WTC11 (cell line): Measurements from ENCODE around the gene SGK2. TPM values are rescaled to one million over a fixed set of nuclear protein-coding genes. Genes with fewer than 3 reads are reported as not detected.

Source experiments
- ATAC-seq: fragments of 200-7000 bp; cut with Tn5 transposase; 2 replicates; pipeline ENCODE4 v1.10.0; 2021; ENCODE audit warnings: mild to moderate bottlenecking, moderate library complexity
- CTCF ChIA-PET: fragments of 300-600 bp; sonication (Branson Sonifier 250); formaldehyde crosslinking; loops from one replicate; lab custom pipeline; 2021; ENCODE audit warnings: antibody characterized with exemption; lab: Charles Lee
- POLR2A ChIA-PET: fragments of 350-600 bp; sonication (Branson Sonifier 250); formaldehyde crosslinking; loops from one replicate; lab custom pipeline; 2021; ENCODE audit warnings: antibody characterized with exemption; lab: Charles Lee
- DNase-seq: peaks from one replicate; pipeline ENCODE4 v3.0.0; 2021; ENCODE audit warnings: low spot score
- H3K27ac Mint-ChIP-seq: 2 replicates; pipeline ENCODE4 v1.8.0; 2021; ENCODE audit warnings: mixed read lengths
- H3K27me3 Mint-ChIP-seq: 2 replicates; pipeline ENCODE4 v1.8.0; 2021; ENCODE audit warnings: low read depth, mild to moderate bottlenecking, moderate library complexity, mixed read lengths
- H3K36me3 Mint-ChIP-seq: 2 replicates; pipeline ENCODE4 v1.8.0; 2021; ENCODE audit warnings: mixed read lengths
- H3K4me1 Mint-ChIP-seq: 2 replicates; pipeline ENCODE4 v1.8.0; 2022; ENCODE audit warnings: mixed read lengths
- H3K4me3 Mint-ChIP-seq: 2 replicates; pipeline ENCODE4 v1.8.0; 2021; ENCODE audit warnings: mild to moderate bottlenecking, moderate library complexity, mixed read lengths
- H3K9me3 Mint-ChIP-seq: 2 replicates; pipeline ENCODE4 v1.8.0; 2021; ENCODE audit warnings: mixed read lengths
- AR ChIP-seq: fragments of 250-450 bp; sonication (Bioruptor Pico); IDR thresholded peaks from 2 replicates; pipeline ENCODE4 v1.9.0; 2021; ENCODE audit warnings: mild to moderate bottlenecking
- ARID4B ChIP-seq: sonication (generic); formaldehyde crosslinking; IDR thresholded peaks from 2 replicates; pipeline ENCODE4 v1.8.0; 2023; ENCODE audit warnings: missing genetic modification reagents, mild to moderate bottlenecking, borderline replicate concordance
- ATF2 ChIP-seq: sonication (generic); formaldehyde crosslinking; IDR thresholded peaks from 2 replicates; pipeline ENCODE4 v1.8.1; 2022; ENCODE audit warnings: low read depth, missing genetic modification reagents, borderline replicate concordance
- CTCF ChIP-seq: fragments of 200-600 bp; IDR thresholded peaks from 2 replicates; pipeline ENCODE4 v1.8.0; 2022; ENCODE audit warnings: antibody characterized with exemption
- ESRRA ChIP-seq: sonication (generic); formaldehyde crosslinking; IDR thresholded peaks from 2 replicates; pipeline ENCODE4 v1.8.1; 2022; ENCODE audit warnings: mild to moderate bottlenecking, missing genetic modification reagents, borderline replicate concordance
- FOXJ3 ChIP-seq: sonication (generic); formaldehyde crosslinking; IDR thresholded peaks from 2 replicates; pipeline ENCODE4 v1.9.0; 2021; ENCODE audit warnings: missing genetic modification reagents, mild to moderate bottlenecking, borderline replicate concordance
- FOXP4 ChIP-seq: sonication (generic); formaldehyde crosslinking; IDR thresholded peaks from 2 replicates; pipeline ENCODE4 v1.8.0; 2022; ENCODE audit warnings: mild to moderate bottlenecking, missing genetic modification reagents
- GABPB1 ChIP-seq: sonication (generic); formaldehyde crosslinking; IDR thresholded peaks from 2 replicates; pipeline ENCODE4 v1.8.1; 2023; ENCODE audit warnings: mild to moderate bottlenecking, missing genetic modification reagents
- GRHL2 ChIP-seq: fragments of 250-450 bp; sonication (Bioruptor Pico); IDR thresholded peaks from 2 replicates; pipeline ENCODE4 v1.8.0; 2022; ENCODE audit warnings: mild to moderate bottlenecking, moderate library complexity; ENCODE audit not compliant: insufficient replicate concordance, severe bottlenecking
- KAT7 ChIP-seq: sonication (generic); formaldehyde crosslinking; IDR thresholded peaks from 2 replicates; pipeline ENCODE4 v1.8.1; 2023; ENCODE audit warnings: missing genetic modification reagents, mild to moderate bottlenecking, borderline replicate concordance
- SOX15 ChIP-seq: fragments of 250-450 bp; sonication (Bioruptor Pico); IDR thresholded peaks from 2 replicates; pipeline ENCODE4 v1.9.0; 2021; ENCODE audit warnings: mild to moderate bottlenecking
- SP1 ChIP-seq: sonication (generic); formaldehyde crosslinking; conservative IDR thresholded peaks from 2 replicates; pipeline ENCODE4 v1.8.1; 2022; ENCODE audit warnings: missing genetic modification reagents
- STAT6 ChIP-seq: sonication (generic); formaldehyde crosslinking; conservative IDR thresholded peaks from 2 replicates; pipeline ENCODE4 v1.8.1; 2023; ENCODE audit warnings: mild to moderate bottlenecking, low read depth, missing genetic modification reagents, moderate library complexity
- TP53 ChIP-seq: sonication (generic); formaldehyde crosslinking; IDR thresholded peaks from 2 replicates; pipeline ENCODE4 v1.8.1; 2023; ENCODE audit warnings: mild to moderate bottlenecking, missing genetic modification reagents
- ZBTB43 ChIP-seq: sonication (generic); formaldehyde crosslinking; IDR thresholded peaks from 2 replicates; pipeline ENCODE4 v1.8.1; 2023; ENCODE audit warnings: mild to moderate bottlenecking, missing genetic modification reagents
- ZNF138 ChIP-seq: sonication (generic); formaldehyde crosslinking; conservative IDR thresholded peaks from 2 replicates; pipeline ENCODE4 v1.8.1; 2022; ENCODE audit warnings: mild to moderate bottlenecking, moderate library complexity, missing genetic modification reagents
- total RNA-seq: library from RNA; stranded (reverse); gene quantifications from 3 replicates; pipeline ENCODE4 v1.2.3, GENCODE V29; 2021

Gene SGK2
- total RNA-seq, 1 experiment from 2014 or later, result 0.74 TPM

GRCh38 chr20:43548273-43548880, 10.4 kb upstream of the SGK2 start (continued):
- TF ChIP-seq GABPB1 (CRISPR knock-in tag) (no peak), TP53 (CRISPR knock-in tag) (no peak)

- ChIA-PET POLR2A (no interaction called here), CTCF (interaction anchor here (1.2 to 2.3 kb wide), 3 partner anchors 12 to 201 kb away, joined by 3 to 13 read pairs (median 3); no protein-coding TSS in a partner anchor)
- H3K4me1 Mint-ChIP-seq, result peaks cover 5% of the 10 kb centered on the region
- no peak overlapping the region for H3K27ac Mint-ChIP-seq
- ATAC-seq (no peak), DNase-seq (no peak)
- peaks cover 36% of the 10 kb centered on the region for H3K36me3 Mint-ChIP-seq
- peaks cover 19% of the 10 kb centered on the region for H3K9me3 Mint-ChIP-seq
- no peak overlapping the region for H3K4me3 Mint-ChIP-seq
- H3K27me3 Mint-ChIP-seq, result peaks cover 3% of the 10 kb centered on the region; the same call in 1 of the 2 replicates
- TF ChIP-seq ATF2 (no peak), ZNF138 (CRISPR knock-in tag) (no peak), STAT6 (no peak), KAT7 (CRISPR knock-in tag) (no peak), ZBTB43 (CRISPR knock-in tag) (no peak), GRHL2 (no peak), AR (CRISPR knock-in tag) (no peak), FOXP4 (no peak), CTCF (no peak), SP1 (CRISPR knock-in tag) (no peak), FOXJ3 (no peak), SOX15 (no peak), ARID4B (CRISPR knock-in tag) (no peak), ESRRA (CRISPR knock-in tag) (no peak)
Observed at GRCh38 chr20:43549416-43550065, 9.3 kb upstream of the SGK2 start.
